ENCODE data around the gene ITGAX. TPM values are rescaled to one million over a fixed set of nuclear protein-coding genes. Genes with fewer than 3 reads are reported as not detected.

Gene ITGAX
- total and polyA plus RNA-seq, 2 of the 8 experiments (the other 6 are each of a cell fraction or from before 2014, with no cell fraction given) = 0.30 TPM; not detected in 1

DNA sequence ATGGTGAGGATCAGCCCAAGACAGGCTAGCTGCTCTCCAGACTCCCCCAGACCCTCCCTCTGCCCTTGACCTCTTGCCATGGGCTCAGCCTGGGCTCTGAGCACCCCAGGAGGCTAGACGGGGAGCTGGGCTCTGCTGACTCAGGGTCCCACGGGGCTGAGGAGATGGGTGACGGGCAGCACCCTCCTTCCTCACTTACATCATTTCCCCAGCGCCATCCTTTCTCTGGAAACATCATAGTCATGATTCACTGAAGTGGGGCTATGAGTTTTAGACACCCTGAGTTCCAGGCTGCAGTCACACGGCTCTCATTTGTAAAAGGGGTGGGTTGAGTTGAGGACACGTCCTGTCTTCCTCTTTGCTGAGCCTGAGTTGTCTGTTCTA is 3.0 kb upstream of the ITGAX start (continued):
- TF ChIP-seq, protein P1, sequence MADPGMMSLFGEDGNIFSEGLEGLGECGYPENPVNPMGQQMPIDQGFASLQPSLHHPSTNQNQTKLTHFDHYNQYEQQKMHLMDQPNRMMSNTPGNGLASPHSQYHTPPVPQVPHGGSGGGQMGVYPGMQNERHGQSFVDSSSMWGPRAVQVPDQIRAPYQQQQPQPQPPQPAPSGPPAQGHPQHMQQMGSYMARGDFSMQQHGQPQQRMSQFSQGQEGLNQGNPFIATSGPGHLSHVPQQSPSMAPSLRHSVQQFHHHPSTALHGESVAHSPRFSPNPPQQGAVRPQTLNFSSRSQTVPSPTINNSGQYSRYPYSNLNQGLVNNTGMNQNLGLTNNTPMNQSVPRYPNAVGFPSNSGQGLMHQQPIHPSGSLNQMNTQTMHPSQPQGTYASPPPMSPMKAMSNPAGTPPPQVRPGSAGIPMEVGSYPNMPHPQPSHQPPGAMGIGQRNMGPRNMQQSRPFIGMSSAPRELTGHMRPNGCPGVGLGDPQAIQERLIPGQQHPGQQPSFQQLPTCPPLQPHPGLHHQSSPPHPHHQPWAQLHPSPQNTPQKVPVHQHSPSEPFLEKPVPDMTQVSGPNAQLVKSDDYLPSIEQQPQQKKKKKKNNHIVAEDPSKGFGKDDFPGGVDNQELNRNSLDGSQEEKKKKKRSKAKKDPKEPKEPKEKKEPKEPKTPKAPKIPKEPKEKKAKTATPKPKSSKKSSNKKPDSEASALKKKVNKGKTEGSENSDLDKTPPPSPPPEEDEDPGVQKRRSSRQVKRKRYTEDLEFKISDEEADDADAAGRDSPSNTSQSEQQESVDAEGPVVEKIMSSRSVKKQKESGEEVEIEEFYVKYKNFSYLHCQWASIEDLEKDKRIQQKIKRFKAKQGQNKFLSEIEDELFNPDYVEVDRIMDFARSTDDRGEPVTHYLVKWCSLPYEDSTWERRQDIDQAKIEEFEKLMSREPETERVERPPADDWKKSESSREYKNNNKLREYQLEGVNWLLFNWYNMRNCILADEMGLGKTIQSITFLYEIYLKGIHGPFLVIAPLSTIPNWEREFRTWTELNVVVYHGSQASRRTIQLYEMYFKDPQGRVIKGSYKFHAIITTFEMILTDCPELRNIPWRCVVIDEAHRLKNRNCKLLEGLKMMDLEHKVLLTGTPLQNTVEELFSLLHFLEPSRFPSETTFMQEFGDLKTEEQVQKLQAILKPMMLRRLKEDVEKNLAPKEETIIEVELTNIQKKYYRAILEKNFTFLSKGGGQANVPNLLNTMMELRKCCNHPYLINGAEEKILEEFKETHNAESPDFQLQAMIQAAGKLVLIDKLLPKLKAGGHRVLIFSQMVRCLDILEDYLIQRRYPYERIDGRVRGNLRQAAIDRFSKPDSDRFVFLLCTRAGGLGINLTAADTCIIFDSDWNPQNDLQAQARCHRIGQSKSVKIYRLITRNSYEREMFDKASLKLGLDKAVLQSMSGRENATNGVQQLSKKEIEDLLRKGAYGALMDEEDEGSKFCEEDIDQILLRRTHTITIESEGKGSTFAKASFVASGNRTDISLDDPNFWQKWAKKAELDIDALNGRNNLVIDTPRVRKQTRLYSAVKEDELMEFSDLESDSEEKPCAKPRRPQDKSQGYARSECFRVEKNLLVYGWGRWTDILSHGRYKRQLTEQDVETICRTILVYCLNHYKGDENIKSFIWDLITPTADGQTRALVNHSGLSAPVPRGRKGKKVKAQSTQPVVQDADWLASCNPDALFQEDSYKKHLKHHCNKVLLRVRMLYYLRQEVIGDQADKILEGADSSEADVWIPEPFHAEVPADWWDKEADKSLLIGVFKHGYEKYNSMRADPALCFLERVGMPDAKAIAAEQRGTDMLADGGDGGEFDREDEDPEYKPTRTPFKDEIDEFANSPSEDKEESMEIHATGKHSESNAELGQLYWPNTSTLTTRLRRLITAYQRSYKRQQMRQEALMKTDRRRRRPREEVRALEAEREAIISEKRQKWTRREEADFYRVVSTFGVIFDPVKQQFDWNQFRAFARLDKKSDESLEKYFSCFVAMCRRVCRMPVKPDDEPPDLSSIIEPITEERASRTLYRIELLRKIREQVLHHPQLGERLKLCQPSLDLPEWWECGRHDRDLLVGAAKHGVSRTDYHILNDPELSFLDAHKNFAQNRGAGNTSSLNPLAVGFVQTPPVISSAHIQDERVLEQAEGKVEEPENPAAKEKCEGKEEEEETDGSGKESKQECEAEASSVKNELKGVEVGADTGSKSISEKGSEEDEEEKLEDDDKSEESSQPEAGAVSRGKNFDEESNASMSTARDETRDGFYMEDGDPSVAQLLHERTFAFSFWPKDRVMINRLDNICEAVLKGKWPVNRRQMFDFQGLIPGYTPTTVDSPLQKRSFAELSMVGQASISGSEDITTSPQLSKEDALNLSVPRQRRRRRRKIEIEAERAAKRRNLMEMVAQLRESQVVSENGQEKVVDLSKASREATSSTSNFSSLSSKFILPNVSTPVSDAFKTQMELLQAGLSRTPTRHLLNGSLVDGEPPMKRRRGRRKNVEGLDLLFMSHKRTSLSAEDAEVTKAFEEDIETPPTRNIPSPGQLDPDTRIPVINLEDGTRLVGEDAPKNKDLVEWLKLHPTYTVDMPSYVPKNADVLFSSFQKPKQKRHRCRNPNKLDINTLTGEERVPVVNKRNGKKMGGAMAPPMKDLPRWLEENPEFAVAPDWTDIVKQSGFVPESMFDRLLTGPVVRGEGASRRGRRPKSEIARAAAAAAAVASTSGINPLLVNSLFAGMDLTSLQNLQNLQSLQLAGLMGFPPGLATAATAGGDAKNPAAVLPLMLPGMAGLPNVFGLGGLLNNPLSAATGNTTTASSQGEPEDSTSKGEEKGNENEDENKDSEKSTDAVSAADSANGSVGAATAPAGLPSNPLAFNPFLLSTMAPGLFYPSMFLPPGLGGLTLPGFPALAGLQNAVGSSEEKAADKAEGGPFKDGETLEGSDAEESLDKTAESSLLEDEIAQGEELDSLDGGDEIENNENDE (IDR thresholded peaks at IDR 0.05; ENCODE audit: insufficient replicate concordance, low read length) = no peak
- no peak for TF ChIP-seq NANOG (IDR thresholded peaks at IDR 0.05; ENCODE audit: insufficient read depth, low read depth, low read length, poor library complexity, severe bottlenecking)

Measured in H1 (cell line).